Uterus (tissue), 2 donors: Measurements from ENCODE around the gene MECP2.

Experiments
- POLR2A ChIP-seq, 2 donors: fragments of 450-650 bp; IDR thresholded peaks; one replicate each; pipeline ENCODE4 v1.6.1; 2016; ENCODE audit warnings: antibody characterized with exemption in 2 of 2, mild to moderate bottlenecking in 1 of 2, moderate library complexity in 1 of 2
- TF ChIP-seq, protein P1 (sequence below), 4 experiments: fragments of 200-600 bp in 2 of 4; fragments of 450-650 bp in 2 of 4; sonication (generic) in 2 of 4; IDR thresholded peaks; one replicate each; pipeline ENCODE4 v1.5.1; 2016 to 2019; ENCODE audit warnings: antibody characterized with exemption in 4 of 4, mild to moderate bottlenecking in 2 of 4, moderate library complexity in 1 of 4

DNA sequence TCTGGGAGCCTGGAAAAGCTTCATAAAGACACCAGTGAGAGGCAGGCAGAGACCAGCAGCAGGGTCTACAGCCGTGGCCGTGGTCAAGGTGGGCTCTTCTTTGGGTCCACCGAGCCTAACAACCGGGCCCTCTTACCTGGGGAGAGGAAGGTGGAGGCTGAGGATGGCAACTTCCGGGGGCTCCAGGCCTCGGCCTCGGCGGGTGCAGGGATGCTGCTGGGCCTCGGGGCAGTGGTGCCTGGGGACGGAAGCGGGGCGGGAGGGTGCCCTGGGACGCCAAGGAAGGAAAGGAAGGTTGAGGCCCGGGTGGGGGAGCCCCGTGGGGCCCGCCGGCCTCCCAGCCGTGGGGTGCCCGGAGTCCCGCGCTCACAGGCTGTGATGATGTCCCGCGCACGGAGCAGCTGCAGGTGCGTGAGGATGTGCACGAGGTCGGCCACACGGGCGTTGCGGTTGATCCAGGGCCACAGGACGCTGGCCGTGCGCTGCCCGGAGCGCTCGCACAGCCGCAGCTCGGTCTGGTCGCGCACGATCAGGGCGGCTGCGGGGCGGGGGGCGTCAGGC lies 78.4 kb downstream of the MECP2 start:
- TF ChIP-seq, protein P1, sequence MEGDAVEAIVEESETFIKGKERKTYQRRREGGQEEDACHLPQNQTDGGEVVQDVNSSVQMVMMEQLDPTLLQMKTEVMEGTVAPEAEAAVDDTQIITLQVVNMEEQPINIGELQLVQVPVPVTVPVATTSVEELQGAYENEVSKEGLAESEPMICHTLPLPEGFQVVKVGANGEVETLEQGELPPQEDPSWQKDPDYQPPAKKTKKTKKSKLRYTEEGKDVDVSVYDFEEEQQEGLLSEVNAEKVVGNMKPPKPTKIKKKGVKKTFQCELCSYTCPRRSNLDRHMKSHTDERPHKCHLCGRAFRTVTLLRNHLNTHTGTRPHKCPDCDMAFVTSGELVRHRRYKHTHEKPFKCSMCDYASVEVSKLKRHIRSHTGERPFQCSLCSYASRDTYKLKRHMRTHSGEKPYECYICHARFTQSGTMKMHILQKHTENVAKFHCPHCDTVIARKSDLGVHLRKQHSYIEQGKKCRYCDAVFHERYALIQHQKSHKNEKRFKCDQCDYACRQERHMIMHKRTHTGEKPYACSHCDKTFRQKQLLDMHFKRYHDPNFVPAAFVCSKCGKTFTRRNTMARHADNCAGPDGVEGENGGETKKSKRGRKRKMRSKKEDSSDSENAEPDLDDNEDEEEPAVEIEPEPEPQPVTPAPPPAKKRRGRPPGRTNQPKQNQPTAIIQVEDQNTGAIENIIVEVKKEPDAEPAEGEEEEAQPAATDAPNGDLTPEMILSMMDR (IDR thresholded peaks at IDR 0.05), result no peak
- TF ChIP-seq POLR2A (IDR thresholded peaks at IDR 0.05), result no peak
